Ishikawa (cell line): ENCODE data around the gene NOS1AP.

ENCODE experiments used
- CEBPB ChIP-seq: IDR thresholded peaks from 2 replicates; pipeline ENCODE4 v1.6.1; 2012
- CREB1 ChIP-seq: IDR thresholded peaks from 2 replicates; pipeline ENCODE4 v1.6.1; 2012; ENCODE audit warnings: low read depth
- EGR1 ChIP-seq: IDR thresholded peaks from 2 replicates; pipeline ENCODE4 v1.6.1; 2012
- EP300 ChIP-seq: IDR thresholded peaks from 2 replicates; pipeline ENCODE4 v1.6.1; 2012; ENCODE audit warnings: borderline replicate concordance
- FOXM1 ChIP-seq: IDR thresholded peaks from 2 replicates; pipeline ENCODE4 v1.6.1; 2012; ENCODE audit warnings: low read depth, borderline replicate concordance
- MAX ChIP-seq: IDR thresholded peaks from 2 replicates; pipeline ENCODE4 v1.6.1; 2012
- NFIC ChIP-seq: IDR thresholded peaks from 2 replicates; pipeline ENCODE4 v1.6.1; 2012
- RAD21 ChIP-seq: IDR thresholded peaks from 2 replicates; pipeline ENCODE4 v1.6.1; 2012; ENCODE audit warnings: low read depth
- TCF12 ChIP-seq: IDR thresholded peaks from 2 replicates; pipeline ENCODE4 v1.6.1; 2012; ENCODE audit warnings: low read depth
- TEAD4 ChIP-seq: IDR thresholded peaks from 2 replicates; pipeline ENCODE4 v1.6.1; 2012
- USF1 ChIP-seq: IDR thresholded peaks from 2 replicates; pipeline ENCODE4 v1.6.1; 2012
- YY1 ChIP-seq: IDR thresholded peaks from 2 replicates; pipeline ENCODE4 v1.6.1; 2012; ENCODE audit warnings: low read depth
- ZBTB7A ChIP-seq: IDR thresholded peaks from 2 replicates; pipeline ENCODE4 v1.6.1; 2012; ENCODE audit warnings: low read depth
- TF ChIP-seq, protein P1 (sequence below): IDR thresholded peaks from 2 replicates; pipeline ENCODE4 v1.6.1; 2012; ENCODE audit warnings: low read depth, mild to moderate bottlenecking

NOS1AP gene

DNA sequence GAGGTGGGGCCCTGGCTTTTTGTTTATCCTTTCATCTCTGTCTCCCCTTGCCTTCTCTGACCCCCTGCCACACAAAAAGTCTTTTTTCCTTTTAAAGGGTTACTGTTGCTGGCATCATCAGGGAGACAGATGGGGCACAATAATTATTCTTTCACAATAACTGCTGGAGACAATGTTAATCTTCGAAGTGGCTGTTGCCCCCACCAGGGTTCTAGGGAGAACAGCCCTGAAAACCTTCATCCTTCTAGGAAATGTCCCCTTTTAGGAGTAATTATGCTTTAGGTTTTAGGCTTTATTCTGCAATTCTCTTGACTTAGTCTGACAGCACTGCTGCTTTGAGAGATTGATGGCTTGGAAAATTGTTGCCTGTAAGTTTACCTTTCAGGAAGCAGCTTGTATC is 150.0 kb downstream of the NOS1AP start:
- TF ChIP-seq FOXM1 (no peak), TEAD4 (no peak), USF1 (no peak), ZBTB7A (no peak), MAX (no peak), EGR1 (no peak), TCF12 (no peak)

DNA sequence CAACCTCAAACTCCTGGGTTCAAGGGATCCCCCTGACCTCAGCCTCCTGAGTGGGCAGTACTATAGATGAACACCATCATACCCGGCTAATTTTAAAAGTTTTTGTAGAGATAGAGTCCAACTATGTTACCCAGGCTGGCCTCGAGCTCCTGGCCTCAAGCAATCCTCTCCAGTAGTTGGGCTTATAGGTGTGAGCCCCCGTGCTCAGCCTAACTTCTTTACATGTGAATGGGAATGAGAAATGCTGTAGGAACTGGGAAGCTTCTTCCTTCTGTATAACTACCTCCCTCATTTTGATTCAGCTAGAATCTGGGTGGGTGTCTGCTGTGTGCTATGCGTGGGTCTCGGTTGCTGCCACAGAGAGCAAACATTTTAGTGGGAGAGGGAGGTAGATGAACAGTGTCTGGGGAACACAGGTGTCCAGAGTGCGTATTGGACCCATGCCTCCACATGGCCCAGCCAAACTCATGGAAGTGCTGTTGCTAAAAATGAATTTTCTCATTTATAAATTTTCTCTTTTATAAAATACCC is 150.6 kb downstream of the NOS1AP start:
- no peak for TF ChIP-seq CREB1

GRCh38 chr1:162222014-162222413 is 152.5 kb downstream of the NOS1AP start:
- TF ChIP-seq FOXM1: no peak
- TF ChIP-seq NFIC: peak; percentile 36; the same call in 1 of the 2 replicates
- peak; percentile 20; the same call in 1 of the 2 replicates for TF ChIP-seq EP300
- no peak for TF ChIP-seq CREB1
- no peak for TF ChIP-seq YY1

DNA sequence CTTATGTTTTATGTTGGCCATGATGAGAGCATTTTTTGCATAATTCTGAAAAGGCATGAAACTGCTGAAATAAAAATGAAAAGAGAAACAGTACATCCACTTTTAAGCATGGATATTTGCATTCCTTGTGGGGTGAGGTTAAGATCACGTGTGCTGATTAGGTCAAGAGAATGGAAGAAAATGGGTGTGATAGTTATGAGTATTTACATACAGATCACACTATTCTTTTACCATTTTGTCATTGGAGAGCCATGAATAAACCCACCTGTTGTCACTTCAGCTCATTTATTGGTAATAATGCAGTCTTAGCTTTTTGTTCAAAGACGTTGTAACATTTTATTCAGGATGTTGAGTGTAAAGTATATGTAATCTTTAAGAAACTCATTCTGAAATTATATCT is 153.2 kb downstream of the NOS1AP start:
- TF ChIP-seq EGR1: no peak
- no peak; the same call in 1 of the 2 replicates for TF ChIP-seq NFIC
- TF ChIP-seq ZBTB7A: no peak
- TF ChIP-seq RAD21: no peak
- no peak for TF ChIP-seq FOXM1
- no peak for TF ChIP-seq TEAD4

GRCh38 chr1:162223488-162223887 is 154.0 kb downstream of the NOS1AP start:
- TF ChIP-seq, protein P1, sequence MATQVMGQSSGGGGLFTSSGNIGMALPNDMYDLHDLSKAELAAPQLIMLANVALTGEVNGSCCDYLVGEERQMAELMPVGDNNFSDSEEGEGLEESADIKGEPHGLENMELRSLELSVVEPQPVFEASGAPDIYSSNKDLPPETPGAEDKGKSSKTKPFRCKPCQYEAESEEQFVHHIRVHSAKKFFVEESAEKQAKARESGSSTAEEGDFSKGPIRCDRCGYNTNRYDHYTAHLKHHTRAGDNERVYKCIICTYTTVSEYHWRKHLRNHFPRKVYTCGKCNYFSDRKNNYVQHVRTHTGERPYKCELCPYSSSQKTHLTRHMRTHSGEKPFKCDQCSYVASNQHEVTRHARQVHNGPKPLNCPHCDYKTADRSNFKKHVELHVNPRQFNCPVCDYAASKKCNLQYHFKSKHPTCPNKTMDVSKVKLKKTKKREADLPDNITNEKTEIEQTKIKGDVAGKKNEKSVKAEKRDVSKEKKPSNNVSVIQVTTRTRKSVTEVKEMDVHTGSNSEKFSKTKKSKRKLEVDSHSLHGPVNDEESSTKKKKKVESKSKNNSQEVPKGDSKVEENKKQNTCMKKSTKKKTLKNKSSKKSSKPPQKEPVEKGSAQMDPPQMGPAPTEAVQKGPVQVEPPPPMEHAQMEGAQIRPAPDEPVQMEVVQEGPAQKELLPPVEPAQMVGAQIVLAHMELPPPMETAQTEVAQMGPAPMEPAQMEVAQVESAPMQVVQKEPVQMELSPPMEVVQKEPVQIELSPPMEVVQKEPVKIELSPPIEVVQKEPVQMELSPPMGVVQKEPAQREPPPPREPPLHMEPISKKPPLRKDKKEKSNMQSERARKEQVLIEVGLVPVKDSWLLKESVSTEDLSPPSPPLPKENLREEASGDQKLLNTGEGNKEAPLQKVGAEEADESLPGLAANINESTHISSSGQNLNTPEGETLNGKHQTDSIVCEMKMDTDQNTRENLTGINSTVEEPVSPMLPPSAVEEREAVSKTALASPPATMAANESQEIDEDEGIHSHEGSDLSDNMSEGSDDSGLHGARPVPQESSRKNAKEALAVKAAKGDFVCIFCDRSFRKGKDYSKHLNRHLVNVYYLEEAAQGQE: no peak
- TF ChIP-seq ZBTB7A: no peak
- TF ChIP-seq CEBPB: no peak
- no peak for TF ChIP-seq USF1
- TF ChIP-seq EGR1: no peak

DNA sequence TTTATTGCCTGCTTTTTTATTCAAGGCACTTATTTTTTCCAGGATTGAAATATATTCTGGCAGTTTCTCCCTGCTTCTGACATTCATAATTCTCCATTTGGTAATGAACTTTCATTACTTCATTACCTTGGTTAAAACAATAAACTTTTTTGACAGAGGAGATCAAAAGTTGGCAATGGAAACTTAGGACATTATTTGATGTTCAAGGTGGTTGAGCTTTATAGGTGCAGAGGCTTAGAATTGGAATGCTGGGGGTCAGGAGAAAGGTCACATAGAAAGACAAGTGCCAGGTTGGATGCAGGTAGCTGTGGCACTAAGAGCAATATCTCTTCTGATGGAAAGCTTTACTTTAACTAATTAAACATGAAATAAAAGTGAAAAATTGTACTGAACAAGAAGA is 154.8 kb downstream of the NOS1AP start:
- TF ChIP-seq EGR1: no peak
- TF ChIP-seq, protein P1: no peak
- peak; percentile 96 for TF ChIP-seq NFIC
- peak; percentile 73 for TF ChIP-seq TCF12
- TF ChIP-seq RAD21: no peak
- TF ChIP-seq EP300: peak; percentile 88
- peak; percentile 85 for TF ChIP-seq FOXM1
- TF ChIP-seq MAX: no peak
- TF ChIP-seq CEBPB: peak; percentile 23; the same call in 1 of the 2 replicates
- peak; percentile 89 for TF ChIP-seq TEAD4

DNA sequence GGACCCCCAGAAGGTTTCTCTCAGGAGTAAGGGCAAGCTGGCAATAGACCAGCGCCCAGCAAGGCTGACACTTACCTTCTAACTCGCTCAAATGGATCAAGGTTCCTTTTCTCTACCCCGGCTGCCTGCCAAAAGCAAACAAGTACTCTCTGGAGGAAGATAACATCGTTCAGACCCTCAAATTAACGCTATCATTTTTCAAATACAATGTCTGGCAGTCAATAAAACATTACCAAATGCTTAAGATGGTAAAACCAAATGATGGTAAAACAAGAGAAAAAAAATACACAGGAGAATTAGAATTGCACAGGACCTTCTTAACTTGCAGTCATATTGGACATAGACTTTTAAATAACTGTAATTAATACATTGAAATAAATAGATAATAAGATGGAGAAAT is 159.1 kb downstream of the NOS1AP start:
- no peak for TF ChIP-seq YY1

GRCh38 chr1:162229549-162229948 is 160.1 kb downstream of the NOS1AP start:
- TF ChIP-seq ZBTB7A (no peak), EGR1 (no peak), YY1 (no peak), USF1 (no peak), NFIC (no peak), TCF12 (no peak), RAD21 (no peak), CEBPB (no peak), MAX (no peak), FOXM1 (no peak), CREB1 (no peak), EP300 (no peak)
